HUES6 (cell line): ENCODE data around the gene CD274.
"Not testable (repeated sequence)": the region's sequence is repeated elsewhere in the genome, so short reads cannot be mapped to it uniquely, and the experiment has no call there.

Experiments used
- H3K27ac ChIP-seq: 2 replicates; pipeline ENCODE4 v1.7.0; 2013; ENCODE audit warnings: low read depth, mild to moderate bottlenecking, low read length, inconsistent platforms
- H3K27me3 ChIP-seq: 2 replicates; pipeline ENCODE4 v1.6.1; 2013; ENCODE audit warnings: low read length; ENCODE audit not compliant: control insufficient read depth, insufficient read depth
- H3K36me3 ChIP-seq: 2 replicates; pipeline ENCODE4 v1.6.1; 2013; ENCODE audit warnings: low read length; ENCODE audit not compliant: control insufficient read depth, insufficient read depth
- H3K4me1 ChIP-seq: 2 replicates; pipeline ENCODE4 v1.6.1; 2013; ENCODE audit warnings: low read length; ENCODE audit not compliant: control insufficient read depth, insufficient read depth
- H3K4me3 ChIP-seq: 2 replicates; pipeline ENCODE4 v1.5.1; 2013; ENCODE audit warnings: low read depth, low read length
- H3K9ac ChIP-seq: one replicate; pipeline ENCODE4 v1.6.1; 2013; ENCODE audit warnings: mild to moderate bottlenecking, low read length
- H3K9me3 ChIP-seq: 2 replicates; pipeline ENCODE4 v1.6.1; 2013; ENCODE audit warnings: low read depth, low read length; ENCODE audit not compliant: control insufficient read depth, insufficient read depth

The CD274 gene

DNA sequence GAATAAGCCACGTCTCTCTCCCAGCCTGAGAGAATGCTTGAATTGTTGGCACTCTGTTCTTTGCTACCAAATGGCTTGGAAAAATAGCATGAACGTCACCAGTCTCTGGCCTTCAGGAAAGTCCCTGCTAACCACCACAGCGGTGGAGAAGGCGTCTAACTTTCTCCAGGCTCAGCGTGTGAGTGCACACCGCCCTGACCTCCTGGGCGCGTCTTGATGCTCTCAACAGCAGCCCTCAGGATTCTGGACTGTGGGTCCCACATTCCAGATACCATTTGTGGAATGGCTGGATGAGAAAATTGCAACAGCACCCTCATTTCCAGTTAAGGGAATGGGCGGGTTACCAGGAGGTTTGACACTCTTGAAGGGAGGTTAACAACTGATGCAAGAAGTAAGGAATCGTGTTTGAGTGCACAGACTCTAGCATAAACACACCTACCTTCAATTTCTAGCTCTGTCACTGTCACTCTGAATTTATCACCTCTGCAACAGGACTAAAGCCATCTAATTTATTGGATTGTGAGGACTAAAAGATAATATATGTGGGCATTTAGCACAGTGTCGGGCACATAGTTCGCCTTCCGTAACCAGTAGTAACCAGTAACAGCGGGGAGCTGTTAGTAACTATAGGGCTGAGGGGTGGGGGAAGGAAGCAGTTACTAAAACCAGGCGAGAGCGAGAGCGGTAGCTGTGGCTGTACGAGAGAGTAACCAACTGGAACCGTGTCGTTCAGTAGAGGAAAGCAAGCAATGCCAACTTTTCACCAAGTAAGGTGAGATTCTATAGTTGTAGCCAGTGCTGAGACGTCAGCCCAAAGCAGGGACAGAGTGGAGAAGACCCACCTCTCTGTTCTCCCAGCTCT is 11.8 kb upstream of the CD274 start:
- peaks cover 22% of the 10 kb centered on the region for H3K9me3 ChIP-seq
- H3K4me1 ChIP-seq: peaks cover 8% of the 10 kb centered on the region
- H3K9ac ChIP-seq: peak overlapping the region; percentile 48
- 0 out of 2 replicates have a peak overlapping the region, but pooled peaks have one; percentile 54 for H3K27ac ChIP-seq
- peak overlapping the region; percentile 75 for H3K4me3 ChIP-seq
- peaks cover 14% of the 10 kb centered on the region for H3K36me3 ChIP-seq
- no peaks in the 10 kb centered on the region for H3K27me3 ChIP-seq

GRCh38 chr9:5440426-5440825 is 9.9 kb upstream of the CD274 start:
- peaks cover 12% of the 10 kb centered on the region for H3K9me3 ChIP-seq
- no peak overlapping the region for H3K9ac ChIP-seq
- no peak overlapping the region for H3K4me3 ChIP-seq
- peaks cover 11% of the 10 kb centered on the region for H3K36me3 ChIP-seq
- no peaks in the 10 kb centered on the region for H3K27me3 ChIP-seq
- no peak overlapping the region for H3K27ac ChIP-seq
- peaks cover 8% of the 10 kb centered on the region for H3K4me1 ChIP-seq

DNA sequence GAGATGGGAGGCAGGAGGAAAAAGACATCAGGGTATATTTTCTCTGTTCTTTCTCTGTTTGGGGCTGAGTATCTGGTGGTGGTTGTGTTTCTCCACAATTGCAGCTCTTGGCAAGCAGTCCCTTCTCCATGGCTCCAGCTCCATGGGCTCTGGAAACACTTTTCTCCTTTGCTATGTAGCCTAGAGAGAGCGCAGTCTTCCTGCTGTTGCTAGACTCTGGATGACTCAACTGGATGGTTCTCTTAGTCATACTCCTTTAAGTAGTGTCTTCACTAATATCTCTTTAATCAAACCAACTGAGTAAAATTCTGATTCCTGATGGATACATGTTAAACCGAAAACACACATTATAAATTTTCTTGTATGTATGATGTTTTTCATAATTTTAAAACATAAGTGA is 9.3 kb upstream of the CD274 start:
- Histone ChIP-seq H3K27ac (no peak overlapping the region), H3K36me3 (peaks cover 5% of the 10 kb centered on the region)

DNA sequence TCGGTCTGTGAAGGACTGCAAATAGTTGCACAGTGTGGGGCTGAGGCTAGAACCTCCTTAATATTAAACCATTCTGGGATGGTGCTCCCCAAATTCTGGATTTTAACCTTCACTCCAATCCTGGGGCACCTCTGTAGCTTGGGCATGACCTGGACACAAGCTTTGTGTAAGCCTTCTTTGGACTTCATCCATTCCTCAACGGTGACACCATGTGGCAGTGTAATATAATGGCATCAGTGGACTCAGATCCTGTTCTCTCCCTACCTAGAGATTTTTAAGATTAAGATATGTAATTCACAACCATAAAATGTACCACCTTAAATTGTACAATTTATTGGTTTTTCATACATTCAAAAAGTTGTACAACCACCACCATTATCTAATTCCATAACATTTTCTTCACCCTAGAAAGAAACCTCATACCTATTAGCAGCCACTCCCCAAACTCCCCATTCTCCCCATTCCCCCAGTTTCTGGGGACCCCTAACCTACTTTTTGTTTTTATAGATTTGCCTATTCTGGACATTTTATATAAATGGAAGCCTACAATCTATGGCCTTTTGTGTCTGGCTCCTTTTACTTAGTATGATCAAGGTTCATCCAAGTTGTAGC is 7.8 kb upstream of the CD274 start:
- Histone ChIP-seq H3K36me3 (no peaks in the 10 kb centered on the region), H3K4me3 (no peak overlapping the region), H3K9me3 (no peaks in the 10 kb centered on the region), H3K27ac (no peak overlapping the region), H3K9ac (no peak overlapping the region), H3K4me1 (peaks cover 8% of the 10 kb centered on the region), H3K27me3 (peaks cover 3% of the 10 kb centered on the region; the same call in 1 of the 2 replicates)

More for the DNA sequence above, 9.3 kb upstream of the CD274 start:
- H3K4me3 ChIP-seq: no peak overlapping the region
- peaks cover 6% of the 10 kb centered on the region for H3K9me3 ChIP-seq
- H3K27me3 ChIP-seq: no peaks in the 10 kb centered on the region
- peaks cover 8% of the 10 kb centered on the region for H3K4me1 ChIP-seq
- no peak overlapping the region for H3K9ac ChIP-seq

GRCh38 chr9:5443850-5444249 is 6.5 kb upstream of the CD274 start:
- no peak overlapping the region for H3K27ac ChIP-seq
- no peak overlapping the region for H3K4me3 ChIP-seq
- H3K27me3 ChIP-seq: peaks cover 3% of the 10 kb centered on the region; the same call in 1 of the 2 replicates
- H3K9me3 ChIP-seq: no peaks in the 10 kb centered on the region
- H3K36me3 ChIP-seq: no peaks in the 10 kb centered on the region
- no peaks in the 10 kb centered on the region for H3K4me1 ChIP-seq
- H3K9ac ChIP-seq: no peak overlapping the region

DNA sequence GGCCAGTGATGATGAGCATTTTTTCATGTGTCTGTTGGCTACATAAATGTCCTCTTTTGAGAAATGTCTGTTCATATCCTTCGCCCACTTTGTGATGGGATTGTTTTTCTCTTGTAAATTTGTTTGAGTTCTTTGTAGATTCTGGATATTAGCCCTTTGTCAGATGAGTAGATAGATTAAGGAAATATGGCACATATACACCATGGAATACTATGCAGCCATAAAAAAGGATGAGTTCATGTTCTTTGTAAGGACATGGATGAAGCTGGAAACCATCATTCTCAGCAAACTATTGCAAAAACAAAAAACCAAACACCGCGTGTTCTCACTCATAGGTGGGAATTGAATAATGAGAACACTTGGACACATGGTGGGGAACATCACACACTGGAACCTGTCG is 5.2 kb upstream of the CD274 start:
- H3K27me3 ChIP-seq: peaks cover 10% of the 10 kb centered on the region
- H3K4me1 ChIP-seq, H3K9ac ChIP-seq, H3K36me3 ChIP-seq, H3K4me3 ChIP-seq, H3K9me3 ChIP-seq, H3K27ac ChIP-seq: not testable (repeated sequence)

GRCh38 chr9:5445886-5446285 is 4.5 kb upstream of the CD274 start:
- Histone ChIP-seq H3K9ac (no peak overlapping the region), H3K9me3 (no peaks in the 10 kb centered on the region), H3K4me3 (no peak overlapping the region), H3K4me1 (peaks cover 3% of the 10 kb centered on the region; the same call in 1 of the 2 replicates), H3K27me3 (peaks cover 10% of the 10 kb centered on the region), H3K27ac (no peak overlapping the region), H3K36me3 (no peaks in the 10 kb centered on the region)

DNA sequence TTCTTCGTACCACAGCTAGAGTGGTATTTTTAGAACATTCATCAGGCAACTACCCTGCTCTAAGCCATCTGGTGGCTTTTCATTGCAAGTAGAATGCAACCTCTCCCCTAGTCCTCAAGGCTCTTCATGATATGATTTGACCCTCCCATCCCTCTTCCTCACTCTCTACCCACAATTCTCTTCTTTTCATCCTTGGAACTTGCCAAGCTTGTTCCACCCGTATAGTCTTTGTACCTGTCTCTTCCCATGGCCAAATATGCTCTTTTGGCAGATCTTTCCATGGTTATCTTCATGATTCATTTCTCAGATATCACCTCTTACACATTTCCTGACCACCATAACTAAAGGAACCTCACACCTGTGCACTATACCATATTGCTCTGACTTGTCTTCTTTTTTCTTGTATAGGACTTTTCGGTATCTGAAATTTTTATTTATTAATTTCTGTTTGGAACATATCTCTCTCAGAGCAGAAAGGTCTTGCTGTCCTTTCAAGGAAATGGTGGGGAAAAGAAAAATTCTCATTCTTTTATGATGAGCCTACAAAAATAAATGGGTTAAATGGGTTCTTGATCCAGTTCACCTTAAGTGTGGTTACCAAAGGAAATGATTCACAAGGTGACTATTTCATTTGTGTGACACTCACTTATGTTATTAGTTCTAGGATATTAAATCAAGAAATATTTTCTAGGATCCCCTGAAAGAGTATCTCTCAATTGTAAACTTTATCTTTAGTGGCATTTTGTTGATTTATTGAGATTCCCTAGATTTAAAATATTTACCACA is 3.7 kb upstream of the CD274 start:
- Histone ChIP-seq H3K4me3 (no peak overlapping the region), H3K4me1 (peaks cover 3% of the 10 kb centered on the region; the same call in 1 of the 2 replicates), H3K27me3 (peaks cover 10% of the 10 kb centered on the region), H3K9ac (no peak overlapping the region), H3K9me3 (no peaks in the 10 kb centered on the region), H3K27ac (no peak overlapping the region), H3K36me3 (no peaks in the 10 kb centered on the region)

GRCh38 chr9:5447337-5447736 is 3.0 kb upstream of the CD274 start:
- H3K27ac ChIP-seq: no peak overlapping the region
- H3K4me1 ChIP-seq: peaks cover 3% of the 10 kb centered on the region; the same call in 1 of the 2 replicates
- no peak overlapping the region for H3K9ac ChIP-seq
- H3K9me3 ChIP-seq: no peaks in the 10 kb centered on the region
- H3K27me3 ChIP-seq: peaks cover 10% of the 10 kb centered on the region
- no peaks in the 10 kb centered on the region for H3K36me3 ChIP-seq
- H3K4me3 ChIP-seq: no peak overlapping the region

DNA sequence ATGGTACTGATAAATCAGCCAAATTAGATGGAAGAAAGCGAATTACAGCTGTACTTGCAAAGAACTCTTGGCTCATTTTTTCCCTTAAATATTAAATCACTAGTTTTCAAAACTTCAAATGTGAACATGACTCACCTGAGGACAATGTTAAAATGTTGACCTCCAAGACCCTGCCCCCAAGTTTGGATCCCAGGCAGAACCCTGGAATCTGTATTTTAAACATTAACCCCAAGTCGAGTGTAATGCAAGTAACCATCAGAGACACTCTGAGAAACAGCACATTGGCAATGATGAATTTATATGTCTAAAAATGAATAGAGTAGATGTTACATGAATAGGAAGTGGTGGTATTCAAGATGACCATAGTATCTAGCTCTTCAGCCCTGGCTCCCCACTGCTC is 2.3 kb upstream of the CD274 start:
- H3K9ac ChIP-seq: no peak overlapping the region
- peaks cover 10% of the 10 kb centered on the region for H3K27me3 ChIP-seq
- H3K27ac ChIP-seq: no peak overlapping the region
- peaks cover 3% of the 10 kb centered on the region; the same call in 1 of the 2 replicates for H3K4me1 ChIP-seq
- H3K4me3 ChIP-seq: no peak overlapping the region
- H3K36me3 ChIP-seq: no peaks in the 10 kb centered on the region
- H3K9me3 ChIP-seq: no peaks in the 10 kb centered on the region
